Activated CD8-positive, alpha-beta memory T cell treated with anti-CD3 and anti-CD28 coated beads, Interleukin-2, amount 50 U/mL, for 1 hour (primary cell): ENCODE results near the gene SMIM12.
"Not testable (repeated sequence)": the region's sequence is repeated elsewhere in the genome, so short reads cannot be mapped to it uniquely, and the experiment has no call there.

Source experiments
- DNase-seq: peaks from one replicate; pipeline ENCODE4 v3.0.0-alpha.2; 2020; ENCODE audit errors: extremely low read depth

Gene SMIM12

DNA sequence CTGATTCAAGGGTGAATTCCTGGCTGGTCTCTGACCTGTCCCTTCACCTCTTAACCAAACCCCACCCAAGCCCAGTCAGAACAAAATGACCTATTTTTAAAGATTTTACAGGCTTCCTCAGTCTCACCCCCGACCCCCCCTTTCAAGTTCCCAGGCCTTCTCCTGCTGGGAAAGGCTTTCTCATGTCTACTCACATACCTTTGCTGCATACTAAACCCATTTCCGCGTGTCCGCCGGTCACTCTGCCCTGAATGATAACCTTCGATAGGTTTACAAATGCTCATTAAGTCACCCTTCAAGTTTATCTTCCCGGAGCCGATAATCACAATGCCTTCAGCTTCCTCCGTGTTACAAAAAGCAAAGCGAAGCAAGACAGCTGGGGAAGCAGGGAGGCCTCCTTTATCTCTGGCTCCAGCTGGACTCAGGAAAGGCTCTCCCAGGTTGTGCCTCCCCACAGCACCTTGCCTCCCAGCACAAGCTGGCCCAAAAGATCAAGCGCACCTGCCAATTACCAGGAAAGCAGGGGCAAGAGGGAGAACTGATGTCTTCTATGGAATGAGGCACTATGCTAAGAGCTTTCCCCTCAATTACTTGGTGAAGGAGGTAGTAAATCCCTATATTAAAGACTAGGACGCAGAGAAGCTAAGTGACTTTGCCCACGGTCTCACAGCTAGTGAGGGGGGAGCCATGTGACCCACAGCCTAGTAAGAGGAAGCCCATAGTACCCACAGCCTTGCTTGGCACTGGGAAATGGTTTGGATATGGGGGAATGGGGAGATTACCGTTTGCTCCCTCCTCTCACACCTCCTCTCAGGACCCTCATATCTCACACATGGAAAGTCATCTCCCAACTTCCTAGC lies 15.9 kb downstream of the SMIM12 start:
- DNase-seq, result no peak

DNA sequence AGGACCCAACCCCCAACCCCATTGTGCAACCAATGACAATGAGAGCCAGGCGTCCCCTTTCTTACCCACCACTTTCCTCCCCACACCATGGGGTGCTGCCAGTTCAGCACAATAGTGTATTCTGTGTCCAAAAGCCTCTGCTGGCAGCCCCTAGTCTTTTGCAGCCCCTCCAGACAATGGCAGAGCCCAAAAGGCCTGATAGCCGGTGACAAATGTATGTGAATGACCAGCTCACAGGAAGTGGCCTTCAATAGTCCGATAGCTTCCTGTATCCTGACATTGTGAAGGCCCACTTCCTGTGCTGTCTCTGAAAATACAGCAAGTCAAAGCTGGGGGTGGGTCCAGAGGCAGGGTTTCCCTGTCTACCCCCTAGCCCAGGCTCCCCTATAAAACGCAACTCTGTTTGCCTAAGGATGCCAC lies 16.6 kb downstream of the SMIM12 start:
- no peak for DNase-seq

DNA sequence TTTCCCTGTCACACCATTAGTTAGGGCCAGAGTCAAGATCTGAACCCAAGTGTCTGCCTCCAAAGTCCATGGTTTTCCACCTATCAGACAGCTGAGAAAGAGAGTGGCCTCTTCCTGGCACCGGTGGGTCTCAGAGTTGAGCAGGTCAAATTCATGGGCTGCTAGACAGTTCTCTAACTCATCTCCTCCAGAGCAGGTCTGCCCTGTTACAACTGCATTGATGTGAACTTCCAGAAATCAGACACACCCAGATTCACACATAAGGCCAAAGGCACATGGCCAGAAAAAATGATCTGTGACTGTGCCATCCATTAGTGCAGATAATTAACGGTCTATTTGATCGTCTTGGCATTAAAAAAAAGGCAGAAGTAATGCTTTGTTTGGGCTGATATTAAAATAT lies 17.5 kb downstream of the SMIM12 start:
- DNase-seq, result no peak

DNA sequence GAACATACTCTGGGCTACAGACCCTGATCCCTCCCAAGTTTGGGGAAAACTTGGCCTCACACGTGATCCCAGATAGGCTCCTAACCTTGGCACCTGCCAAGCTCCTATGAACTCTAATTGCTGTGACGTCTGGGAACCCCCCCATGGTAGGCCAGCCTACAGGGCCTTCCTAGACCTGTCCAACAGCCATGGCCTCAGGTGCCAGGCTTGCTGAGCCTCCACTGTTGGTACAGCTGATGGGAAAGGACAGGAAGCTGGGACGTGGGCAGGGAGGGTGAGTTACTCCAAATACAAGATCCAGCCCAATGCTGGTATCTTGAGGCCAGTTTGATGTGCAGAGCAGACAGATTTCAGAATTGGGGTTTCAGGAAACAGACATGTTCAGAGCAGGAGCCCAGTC lies 19.1 kb downstream of the SMIM12 start:
- no peak for DNase-seq

DNA sequence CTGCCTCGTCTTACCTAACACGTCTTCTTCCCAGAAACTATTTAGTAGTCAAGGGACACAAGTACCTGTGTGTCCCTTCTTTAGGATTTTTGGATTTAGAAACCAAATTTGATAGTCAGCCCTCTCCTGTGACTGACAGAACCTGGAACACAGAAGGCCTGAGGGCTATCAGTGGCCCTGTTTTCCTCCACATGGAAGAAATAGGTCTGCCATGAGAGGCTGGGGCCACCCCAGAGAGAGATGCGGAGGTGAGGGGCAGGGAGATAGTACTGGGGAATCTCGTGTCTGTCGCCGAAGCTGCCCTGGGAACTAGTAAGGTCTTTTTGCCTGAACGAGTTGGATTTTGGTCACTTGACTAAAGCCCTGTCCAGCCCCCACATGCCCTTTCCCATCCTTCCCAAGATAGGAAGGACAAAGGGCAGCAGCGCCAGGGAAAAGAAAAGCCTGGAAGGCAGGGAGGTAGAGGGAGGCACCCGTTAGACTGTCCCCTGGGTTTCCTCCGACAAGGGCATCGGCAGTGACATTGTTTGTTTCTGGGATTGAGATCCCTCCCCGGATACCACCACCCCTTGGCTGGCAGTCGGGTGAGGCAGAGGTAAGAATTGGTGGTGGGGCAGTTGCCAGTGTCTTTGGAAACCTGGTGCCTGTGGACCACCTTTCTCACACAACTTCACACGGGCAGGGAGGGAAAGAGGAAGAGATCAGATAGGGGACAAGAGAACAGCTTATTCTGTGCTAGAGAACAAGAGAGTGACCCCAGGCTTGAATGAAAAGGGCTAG lies 19.8 kb downstream of the SMIM12 start:
- DNase-seq, result no peak

DNA sequence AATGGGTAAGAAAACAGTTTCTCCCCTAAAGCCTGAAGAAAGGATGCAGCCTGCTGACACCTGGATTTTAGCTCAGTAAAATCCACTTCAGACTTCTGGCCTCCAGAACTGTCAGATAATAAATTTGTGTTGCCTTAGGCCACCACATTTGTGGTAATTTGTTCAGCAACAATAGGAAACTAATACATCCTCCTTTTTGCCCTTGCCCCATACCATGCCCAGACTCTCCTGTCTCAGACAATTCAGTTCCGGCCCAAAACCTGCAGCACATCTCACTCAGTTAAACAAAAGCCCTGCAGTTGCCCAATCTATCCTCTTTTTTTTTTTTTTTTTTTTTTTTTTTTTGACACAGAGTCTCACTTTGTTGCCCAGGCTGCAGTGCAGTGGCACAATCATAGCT lies 25.8 kb downstream of the SMIM12 start:
- no peak for DNase-seq

DNA sequence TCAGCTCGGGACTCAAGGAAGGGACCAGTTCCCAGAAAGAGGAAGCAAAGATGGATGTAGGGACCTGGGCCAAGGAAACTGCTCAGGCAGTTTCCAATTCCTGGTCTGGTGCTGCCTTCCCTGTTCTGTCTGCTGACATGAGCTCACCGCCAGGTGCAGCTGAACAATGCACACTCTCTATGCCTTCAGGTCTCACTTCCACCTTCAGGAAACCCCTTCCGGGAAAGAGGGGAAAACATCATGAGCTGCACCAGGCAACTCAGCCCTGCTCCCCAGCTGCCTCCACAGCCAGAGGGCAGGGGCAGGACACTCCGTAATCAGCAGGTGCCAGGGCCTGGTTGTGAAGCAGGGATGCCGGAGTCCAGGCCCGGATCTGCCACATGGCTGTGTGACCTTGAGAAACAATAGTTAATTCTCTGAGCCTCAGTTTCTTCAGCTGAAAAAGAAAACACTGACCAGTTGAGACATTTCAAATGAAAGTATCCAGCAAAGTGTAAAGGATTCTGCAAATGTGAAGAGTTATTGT lies 27.8 kb downstream of the SMIM12 start:
- no peak for DNase-seq

DNA sequence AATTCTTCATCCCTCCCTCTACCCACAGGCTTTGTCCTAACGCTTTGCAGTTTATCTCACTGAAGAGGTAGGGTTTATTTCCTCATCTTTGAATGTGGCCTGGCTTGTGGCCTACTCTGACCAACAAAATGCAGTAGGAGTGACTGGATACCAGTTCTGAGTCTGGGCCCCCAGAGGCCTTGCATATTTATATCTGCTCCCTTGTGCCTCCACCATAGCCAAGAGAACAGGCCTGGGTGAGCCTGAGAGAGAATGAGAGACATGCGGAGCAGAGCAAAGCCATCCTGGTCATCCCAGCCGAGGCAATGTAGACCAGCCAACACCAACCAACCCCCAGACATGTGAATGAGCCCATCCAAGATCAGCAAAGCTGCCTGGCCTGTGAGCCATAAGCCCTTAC lies 30.3 kb downstream of the SMIM12 start:
- DNase-seq, result no peak

DNA sequence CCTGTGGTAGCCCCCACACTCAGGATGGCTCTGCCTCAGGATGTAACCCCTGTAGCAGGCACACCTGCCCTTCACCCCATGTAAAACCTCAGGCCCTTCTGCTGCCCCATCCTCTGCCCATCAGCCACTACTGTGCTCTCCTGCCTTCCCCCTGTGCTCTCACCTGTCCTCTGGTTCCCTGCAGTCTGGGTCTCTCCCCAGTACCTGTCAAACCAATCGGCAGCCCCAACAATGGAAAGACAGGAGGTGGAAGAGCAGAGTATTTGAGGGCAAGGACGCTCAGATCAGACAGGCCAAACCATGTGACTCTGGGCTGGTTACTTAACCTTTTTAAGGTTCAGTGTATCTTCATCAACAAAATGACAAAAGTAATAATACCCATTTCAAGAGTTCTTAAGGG lies 30.9 kb downstream of the SMIM12 start:
- DNase-seq, result no peak

DNA sequence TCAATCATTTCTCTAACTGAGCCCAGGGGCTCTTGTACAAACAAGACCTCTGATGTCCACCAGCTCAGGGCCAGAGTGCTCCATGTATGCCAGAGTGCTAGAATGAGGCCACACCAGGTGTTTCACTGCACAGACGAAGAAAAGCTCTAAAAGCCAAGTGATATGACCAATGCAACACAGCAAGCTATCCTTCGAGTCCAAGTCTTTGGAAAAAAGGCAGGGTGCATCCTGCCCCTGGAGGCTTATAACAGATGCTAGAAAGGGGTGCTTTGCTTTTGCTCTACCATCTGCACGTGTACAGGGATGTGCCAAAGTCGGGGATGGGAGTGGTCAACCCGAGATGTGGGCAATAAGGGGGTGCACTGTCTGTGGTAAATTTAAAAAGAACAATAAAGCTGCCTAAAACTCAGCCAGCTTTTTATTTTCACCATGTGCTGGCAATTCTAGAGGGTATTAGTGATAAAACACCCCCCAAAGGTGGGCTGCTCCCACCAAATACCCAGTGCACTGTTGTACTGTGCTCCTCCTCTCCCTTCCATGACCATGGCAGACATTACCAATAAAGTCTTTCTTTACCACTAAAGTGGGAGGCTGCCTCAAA lies 32.1 kb downstream of the SMIM12 start:
- DNase-seq, result no peak

DNA sequence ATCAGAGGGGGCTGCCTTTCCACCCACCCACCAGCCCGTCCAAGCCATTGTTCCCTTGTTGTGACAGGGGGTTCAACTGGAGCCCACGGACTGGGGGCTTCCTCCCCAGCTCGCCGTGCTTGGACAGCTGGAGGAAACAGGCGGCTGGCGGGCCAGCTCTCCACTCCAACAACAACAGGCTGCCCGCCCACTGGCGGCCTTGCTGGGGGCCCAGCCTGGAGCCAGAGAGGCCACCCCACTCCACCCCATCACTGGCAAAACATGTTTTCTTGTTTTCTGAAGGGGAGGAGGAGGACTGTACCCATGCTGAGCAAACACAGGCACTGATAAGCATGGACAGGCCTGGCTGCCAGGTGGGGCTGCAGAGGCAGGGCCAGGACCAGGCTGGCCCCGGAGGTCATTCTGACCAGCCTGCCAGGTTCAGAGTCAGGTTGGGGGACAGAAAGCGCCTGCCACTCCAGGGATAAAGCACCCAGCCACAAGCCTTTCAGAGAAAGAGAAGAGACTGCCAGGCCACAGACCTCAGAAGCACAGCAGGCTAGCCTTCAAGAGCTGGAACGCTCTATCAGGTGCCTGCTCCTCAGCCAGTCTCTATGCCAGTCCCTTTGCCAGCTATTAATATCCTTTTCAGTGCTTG lies 34.0 kb downstream of the SMIM12 start:
- no peak for DNase-seq

DNA sequence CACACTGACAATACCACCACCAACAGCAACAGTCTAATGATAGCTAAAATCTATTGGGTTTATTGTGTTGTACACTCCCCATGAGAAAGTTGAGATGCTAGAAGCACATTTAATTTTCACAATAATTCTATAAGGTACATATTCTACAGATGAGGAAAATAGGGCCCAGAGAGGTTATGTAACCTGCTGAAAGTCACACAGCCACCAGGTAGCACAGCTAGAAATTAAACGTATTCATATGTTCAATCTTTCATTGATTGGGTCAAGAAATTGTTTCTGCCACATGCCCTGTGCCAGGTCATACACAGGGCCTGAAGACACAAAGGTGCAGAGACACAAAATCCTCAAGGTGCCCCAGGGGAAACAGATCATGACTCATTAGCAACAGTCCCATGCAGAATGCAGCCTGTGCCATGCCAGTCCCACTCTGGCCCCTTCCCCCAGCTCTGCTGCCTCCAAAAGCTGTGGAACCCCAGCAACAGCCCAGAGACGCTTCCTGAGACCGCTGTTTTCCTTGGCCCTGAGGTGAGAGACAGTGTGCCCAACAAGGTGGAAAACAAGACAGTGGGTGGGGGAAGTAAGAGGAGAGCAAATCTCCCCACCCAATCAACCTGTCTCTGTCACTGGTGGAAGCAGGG lies 34.6 kb downstream of the SMIM12 start:
- no peak for DNase-seq

DNA sequence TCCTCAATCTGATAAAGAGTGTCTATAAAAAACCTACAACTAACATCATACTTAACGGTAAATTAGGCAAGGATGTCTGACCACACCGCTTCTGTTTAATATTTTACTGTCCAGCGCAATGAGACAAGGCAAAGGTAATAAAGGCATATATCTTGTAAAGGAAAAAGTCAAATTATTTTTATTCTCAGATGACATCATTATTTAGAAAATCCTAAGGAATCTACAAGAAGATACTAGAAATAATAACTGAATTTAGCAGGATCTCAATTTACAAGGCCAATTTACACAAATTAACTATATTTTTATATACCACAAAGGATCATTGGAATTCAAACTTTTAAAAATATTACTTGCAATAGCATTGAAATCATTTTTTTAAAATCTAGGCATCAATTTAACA lies 37.3 kb downstream of the SMIM12 start:
- no peak for DNase-seq

DNA sequence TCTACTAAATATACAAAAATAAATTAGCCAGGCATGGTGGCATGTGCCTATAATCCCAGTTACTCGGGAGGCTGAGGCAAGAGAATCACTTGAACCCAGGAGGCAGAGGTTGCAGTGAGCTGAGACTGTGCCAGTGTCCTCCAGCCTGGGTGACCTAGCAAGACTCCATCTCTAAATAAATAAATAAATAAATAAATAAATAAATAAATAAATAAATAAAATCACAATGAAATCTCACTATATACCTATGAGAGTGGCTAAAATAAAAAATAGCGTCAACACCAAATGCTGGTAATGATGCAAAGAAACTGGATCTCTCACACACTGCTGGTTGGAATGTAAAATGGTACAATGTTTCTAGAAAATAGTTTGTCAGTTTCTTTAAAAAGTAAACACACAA lies 40.7 kb downstream of the SMIM12 start:
- not testable (repeated sequence) for DNase-seq

DNA sequence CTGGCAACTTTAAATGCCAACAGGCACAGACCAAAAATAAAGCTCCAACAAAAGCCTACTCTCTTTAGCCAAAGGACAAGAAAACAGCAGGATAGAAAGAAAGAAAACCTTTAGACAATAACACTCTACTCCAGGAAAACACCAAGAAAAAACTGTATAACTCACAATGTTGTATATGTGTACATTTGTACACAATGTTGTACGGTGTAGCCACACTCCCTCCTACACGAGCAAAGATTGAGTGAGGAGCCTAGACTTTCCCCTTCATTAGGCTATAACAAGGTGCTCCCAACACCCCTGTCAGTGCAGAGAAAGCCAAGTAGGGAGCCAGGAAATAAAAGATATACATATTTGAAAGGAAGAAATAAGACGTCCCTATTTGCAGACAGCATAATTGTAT lies 42.8 kb downstream of the SMIM12 start:
- no peak for DNase-seq

DNA sequence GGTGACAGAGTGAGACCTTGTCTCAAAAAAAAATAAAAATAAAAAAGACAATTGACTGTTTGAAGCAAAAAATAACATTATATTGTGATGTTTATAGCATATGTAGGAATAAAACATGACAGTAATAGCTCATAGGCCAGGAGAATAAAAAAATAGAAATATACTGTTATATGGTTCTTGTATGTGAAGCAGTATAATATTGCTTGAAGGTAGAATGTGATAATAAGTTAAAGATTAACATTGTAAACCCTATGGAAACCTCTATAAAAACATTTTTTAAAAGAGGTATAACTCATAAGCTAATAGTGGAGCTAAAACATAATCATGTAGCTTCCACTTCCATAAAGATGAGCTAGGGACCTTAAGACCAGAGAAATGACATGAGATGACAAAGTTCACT lies 43.2 kb downstream of the SMIM12 start:
- DNase-seq, result no peak

DNA sequence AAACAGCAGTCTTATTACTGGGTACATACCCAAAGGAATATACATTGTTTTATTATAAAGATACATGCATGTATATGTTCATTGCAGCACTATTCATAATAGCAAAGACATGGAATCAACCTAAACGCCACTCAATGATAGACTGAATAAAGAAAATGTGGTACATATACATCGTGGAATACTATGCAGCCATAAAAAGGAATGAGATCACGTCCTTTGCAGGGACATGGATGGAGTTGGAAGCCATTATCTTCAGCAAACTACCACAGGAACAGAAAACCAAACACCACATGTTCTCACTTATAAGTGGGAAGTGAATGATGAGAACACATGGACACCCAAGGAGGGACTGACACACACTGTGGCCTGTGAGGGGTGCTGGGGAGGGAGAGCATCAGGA lies 48.8 kb downstream of the SMIM12 start:
- DNase-seq, result not testable (repeated sequence)

DNA sequence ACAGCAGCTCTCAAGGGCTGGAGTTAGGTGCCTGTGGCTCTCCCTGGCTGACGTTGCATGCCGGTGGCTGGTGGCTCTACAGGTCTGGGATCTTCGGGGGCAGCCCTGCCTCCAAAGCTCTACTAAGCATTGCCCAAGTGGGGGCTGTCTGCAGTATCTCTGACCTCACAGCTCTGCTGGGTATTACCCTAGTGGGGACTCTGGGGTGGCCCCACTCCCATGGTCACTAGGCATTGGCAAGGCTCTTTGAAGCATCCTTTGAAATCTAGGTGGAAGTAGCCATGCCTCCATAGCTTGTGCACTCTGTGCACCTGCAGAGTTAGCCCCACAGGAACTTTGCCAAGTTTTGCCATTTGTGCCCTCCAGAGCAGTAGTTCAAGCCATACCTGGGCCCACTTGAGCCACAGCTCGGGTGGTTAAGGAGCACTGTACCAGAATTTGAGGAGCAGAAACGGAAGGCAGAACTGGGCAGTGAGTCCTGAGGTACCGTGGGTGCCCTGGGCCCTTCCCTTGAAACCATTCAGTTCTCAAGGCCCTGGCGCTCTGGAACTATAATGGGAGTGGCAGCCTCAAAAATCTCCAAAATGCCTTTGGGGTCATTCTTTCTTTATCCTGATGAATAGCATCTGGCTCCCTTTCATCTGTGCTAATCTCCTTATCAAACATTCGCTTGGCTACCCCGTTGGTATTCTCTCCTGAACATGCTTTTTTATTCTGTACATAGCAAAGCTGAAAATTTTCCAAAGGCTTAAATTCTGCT lies 51.3 kb downstream of the SMIM12 start:
- no peak for DNase-seq

DNA sequence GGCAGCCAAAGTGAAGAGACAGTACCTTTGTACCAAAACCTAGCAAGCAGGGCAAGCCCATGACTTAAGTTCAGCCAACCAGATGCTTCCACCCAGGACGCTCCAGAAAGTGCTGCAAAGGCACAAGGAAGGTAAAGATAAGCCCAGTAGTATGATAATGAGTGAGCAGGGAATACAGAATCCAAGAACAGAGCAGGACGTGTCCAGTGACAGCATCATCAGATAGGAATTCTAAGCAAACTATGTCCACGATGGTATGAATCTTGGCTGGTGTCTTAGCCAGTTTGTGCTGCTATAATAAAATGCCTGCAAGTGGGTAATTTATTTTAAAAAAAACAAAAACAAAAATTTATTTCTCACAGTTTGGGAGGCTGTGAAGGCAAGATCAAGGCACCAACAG lies 53.2 kb downstream of the SMIM12 start:
- no peak for DNase-seq

DNA sequence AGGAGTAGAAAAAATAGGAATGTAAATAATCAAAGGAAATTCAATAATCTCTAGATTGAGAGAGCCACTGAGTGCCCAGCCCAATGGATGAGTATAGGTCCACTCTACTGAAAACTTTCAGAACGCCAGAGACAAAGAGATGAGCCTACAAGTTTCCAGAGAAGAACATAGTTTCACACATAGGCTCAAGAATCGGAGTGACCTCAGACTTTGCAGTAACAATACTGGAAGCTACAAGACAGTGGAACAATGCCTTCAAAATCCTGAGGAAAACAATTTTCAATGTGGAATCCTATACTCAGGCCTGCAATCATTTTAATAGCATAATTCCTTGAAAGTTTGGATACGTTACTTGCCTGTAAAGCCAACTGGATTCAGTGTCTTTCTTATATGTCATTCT lies 55.8 kb downstream of the SMIM12 start:
- no peak for DNase-seq
